LNCAP (cell line): ENCODE data around the gene MAP6.
A peak's percentile ranks its signal among the peaks of the same experiment; 100 is the strongest.

Experiments used
- CTCF ChIP-seq: fragments of 450-650 bp; IDR thresholded peaks from 2 replicates; pipeline ENCODE4 v1.5.1; 2017; ENCODE audit warnings: mild to moderate bottlenecking

The MAP6 gene

GRCh38 chr11:75577207-75577606 is 91.6 kb downstream of the MAP6 start:
- peak; percentile 49; the same call in 1 of the 2 replicates for TF ChIP-seq CTCF

- no peak for TF ChIP-seq CTCF
Observed at GRCh38 chr11:75576499-75576918, 92.3 kb downstream of the MAP6 start.

- no peak for TF ChIP-seq CTCF
Observed at GRCh38 chr11:75576017-75576416, 92.8 kb downstream of the MAP6 start.

GRCh38 chr11:75574698-75575602 is 93.9 kb downstream of the MAP6 start:
- TF ChIP-seq CTCF = no peak

- no peak for TF ChIP-seq CTCF
Observed at GRCh38 chr11:75572744-75573143, 96.1 kb downstream of the MAP6 start.

GRCh38 chr11:75571625-75572024 is 97.2 kb downstream of the MAP6 start:
- no peak for TF ChIP-seq CTCF

GRCh38 chr11:75570559-75571139 is 98.2 kb downstream of the MAP6 start:
- no peak for TF ChIP-seq CTCF
